ENCODE measurements around the gene MTG2.

Gene MTG2

DNA sequence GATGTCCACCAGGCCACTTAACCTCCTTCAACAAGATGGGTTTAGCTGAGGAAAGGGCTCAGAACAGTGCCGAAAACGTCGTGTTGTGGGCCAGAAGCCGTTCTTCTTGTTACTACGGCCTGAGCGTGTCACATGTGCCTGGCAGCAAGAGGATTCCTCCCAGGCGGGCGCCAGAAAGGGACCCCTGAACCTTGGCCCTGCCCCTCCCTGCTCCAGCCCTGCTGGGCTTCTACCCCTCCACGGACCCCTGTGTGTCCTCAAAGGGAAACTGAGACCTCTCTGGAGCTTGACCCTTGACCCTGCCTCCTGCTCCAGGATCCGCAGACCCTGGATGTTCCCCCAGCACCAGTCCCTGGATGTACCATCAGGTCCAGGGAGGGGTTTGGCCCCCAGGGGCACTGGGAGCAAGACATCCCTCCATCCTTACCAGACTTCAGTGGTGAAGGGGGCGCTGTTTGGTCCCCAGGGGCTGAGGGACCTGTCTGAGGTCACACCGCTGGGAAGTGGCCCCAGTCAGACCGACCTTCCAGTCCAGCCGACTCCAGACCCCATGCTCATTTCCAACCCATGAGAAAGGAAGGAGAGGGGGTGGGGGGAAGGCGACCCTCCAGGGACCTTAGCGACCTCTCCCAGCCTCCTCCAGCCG lies 27.1 kb downstream of the MTG2 start:
- Histone ChIP-seq H3K27me3 (ENCODE audit: control insufficient read depth, insufficient read depth, low read length) (no peaks in the 10 kb centered on the region), H3K27ac (ENCODE audit: low read depth, low read length) (no peak overlapping the region), H3K9me3 (ENCODE audit: control insufficient read depth, insufficient read depth, low read length) (no peaks in the 10 kb centered on the region), H3K9ac (ENCODE audit: low read depth, low read length) (no peak overlapping the region), H3K36me3 (ENCODE audit: control insufficient read depth, insufficient read depth, low read length) (no peaks in the 10 kb centered on the region), H3K4me1 (ENCODE audit: control insufficient read depth, insufficient read depth, low read length) (no peaks in the 10 kb centered on the region; the same call in 1 of the 2 replicates), H3K4me3 (ENCODE audit: low read depth, low read length) (no peak overlapping the region)

DNA sequence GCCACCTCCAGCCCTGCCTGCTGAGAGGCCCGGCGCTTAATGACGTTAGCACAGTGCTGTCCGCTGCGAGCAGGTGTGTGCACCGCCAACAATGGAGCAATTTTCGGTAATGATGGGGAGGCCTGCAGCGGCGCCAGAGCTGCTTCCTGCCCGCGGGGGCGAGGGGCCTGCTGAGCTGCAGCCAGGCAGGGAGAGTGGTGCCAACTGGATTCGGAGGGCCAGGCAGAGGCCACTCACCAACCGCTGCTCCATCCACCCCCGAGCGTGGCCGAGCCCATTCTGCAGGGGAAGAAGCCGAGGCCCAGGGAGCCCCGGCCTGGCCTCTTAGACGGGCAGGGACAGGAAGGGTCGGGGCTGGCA lies 27.6 kb downstream of the MTG2 start:
- H3K4me1 ChIP-seq (ENCODE audit: control insufficient read depth, insufficient read depth, low read length): no peaks in the 10 kb centered on the region; the same call in 1 of the 2 replicates
- H3K27ac ChIP-seq (ENCODE audit: low read depth, low read length): no peak overlapping the region
- no peak overlapping the region for H3K9ac ChIP-seq (ENCODE audit: low read depth, low read length)
- no peaks in the 10 kb centered on the region for H3K36me3 ChIP-seq (ENCODE audit: control insufficient read depth, insufficient read depth, low read length)
- H3K9me3 ChIP-seq (ENCODE audit: control insufficient read depth, insufficient read depth, low read length): no peaks in the 10 kb centered on the region
- H3K4me3 ChIP-seq (ENCODE audit: low read depth, low read length): no peak overlapping the region
- H3K27me3 ChIP-seq (ENCODE audit: control insufficient read depth, insufficient read depth, low read length): no peaks in the 10 kb centered on the region

DNA sequence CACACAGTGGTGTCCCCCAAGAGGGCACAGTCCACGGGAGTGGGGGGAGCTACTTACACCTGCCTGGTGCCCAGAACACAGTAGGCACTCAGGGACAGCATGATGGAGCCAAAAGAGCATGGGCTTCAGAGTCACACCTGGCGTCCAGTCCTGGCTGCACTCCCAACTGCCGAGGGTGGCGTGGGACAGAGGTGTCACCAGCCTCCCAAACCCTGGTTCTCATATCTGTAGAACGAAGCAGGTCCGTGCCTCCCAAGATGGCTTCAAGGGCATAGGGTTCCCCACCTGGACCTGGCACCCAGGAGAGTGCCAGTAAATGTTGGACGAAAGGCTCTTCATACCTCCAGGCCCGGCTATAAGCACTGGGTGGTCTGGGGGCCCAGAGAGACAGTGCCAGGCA lies 28.4 kb downstream of the MTG2 start:
- no peaks in the 10 kb centered on the region for H3K36me3 ChIP-seq (ENCODE audit: control insufficient read depth, insufficient read depth, low read length)
- H3K4me1 ChIP-seq (ENCODE audit: control insufficient read depth, insufficient read depth, low read length): no peaks in the 10 kb centered on the region; the same call in 1 of the 2 replicates
- no peaks in the 10 kb centered on the region for H3K9me3 ChIP-seq (ENCODE audit: control insufficient read depth, insufficient read depth, low read length)
- no peak overlapping the region for H3K4me3 ChIP-seq (ENCODE audit: low read depth, low read length)
- no peak overlapping the region for H3K27ac ChIP-seq (ENCODE audit: low read depth, low read length)
- no peak overlapping the region for H3K9ac ChIP-seq (ENCODE audit: low read depth, low read length)
- no peaks in the 10 kb centered on the region for H3K27me3 ChIP-seq (ENCODE audit: control insufficient read depth, insufficient read depth, low read length)

DNA sequence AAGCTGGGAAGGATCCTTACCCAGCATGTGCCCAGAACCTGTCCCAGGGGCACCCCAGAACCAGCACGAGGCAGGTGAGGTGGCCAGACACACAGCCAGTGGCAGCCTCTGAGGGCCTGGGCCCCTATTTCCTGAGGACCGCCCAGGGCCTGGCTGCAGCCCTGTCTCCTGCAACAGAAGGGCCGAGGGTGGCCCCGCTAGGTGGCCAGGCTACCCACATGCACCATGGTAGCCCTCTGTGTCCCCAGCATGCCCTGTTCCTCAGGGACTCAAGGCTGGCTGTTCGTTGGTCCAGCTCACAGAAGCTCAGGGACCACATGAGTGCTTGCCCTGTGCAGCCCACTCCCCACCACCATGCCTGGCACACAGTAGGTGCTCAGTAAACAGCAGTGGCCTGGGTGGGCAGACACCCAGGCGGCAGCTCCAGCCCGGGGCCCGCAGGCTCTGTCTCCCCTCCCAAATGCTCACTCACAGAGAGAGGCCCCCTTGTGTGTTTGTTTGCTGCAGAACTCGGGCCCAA lies 29.0 kb downstream of the MTG2 start:
- H3K27me3 ChIP-seq (ENCODE audit: control insufficient read depth, insufficient read depth, low read length): peaks cover 3% of the 10 kb centered on the region; the same call in 1 of the 2 replicates
- H3K36me3 ChIP-seq (ENCODE audit: control insufficient read depth, insufficient read depth, low read length): no peaks in the 10 kb centered on the region
- H3K4me3 ChIP-seq (ENCODE audit: low read depth, low read length): no peak overlapping the region
- no peaks in the 10 kb centered on the region for H3K9me3 ChIP-seq (ENCODE audit: control insufficient read depth, insufficient read depth, low read length)
- no peak overlapping the region for H3K27ac ChIP-seq (ENCODE audit: low read depth, low read length)
- H3K9ac ChIP-seq (ENCODE audit: low read depth, low read length): no peak overlapping the region
- no peaks in the 10 kb centered on the region; the same call in 1 of the 2 replicates for H3K4me1 ChIP-seq (ENCODE audit: control insufficient read depth, insufficient read depth, low read length)

DNA sequence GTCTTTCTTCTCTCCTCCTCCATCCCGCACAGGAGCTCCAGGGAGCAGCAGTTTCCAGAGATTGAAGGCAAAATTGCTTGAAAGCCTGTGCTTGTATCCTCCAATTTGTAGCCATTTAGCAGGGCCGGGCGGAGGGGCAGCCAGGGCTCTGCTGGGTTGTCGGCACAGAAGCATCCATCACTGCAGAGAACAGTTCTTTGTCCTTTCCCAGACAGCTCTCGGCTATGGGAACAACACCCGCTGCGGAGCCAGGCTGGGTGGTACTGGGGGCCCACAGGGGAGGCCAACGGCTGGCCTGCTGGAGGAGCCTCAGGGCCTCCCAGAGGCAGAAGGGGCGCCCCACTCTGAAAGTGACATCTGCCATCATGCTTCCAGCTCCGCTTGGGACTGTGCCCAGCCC lies 29.5 kb downstream of the MTG2 start:
- Histone ChIP-seq H3K9ac (ENCODE audit: low read depth, low read length) (no peak overlapping the region), H3K27ac (ENCODE audit: low read depth, low read length) (no peak overlapping the region), H3K4me3 (ENCODE audit: low read depth, low read length) (no peak overlapping the region), H3K9me3 (ENCODE audit: control insufficient read depth, insufficient read depth, low read length) (no peaks in the 10 kb centered on the region), H3K36me3 (ENCODE audit: control insufficient read depth, insufficient read depth, low read length) (no peaks in the 10 kb centered on the region), H3K27me3 (ENCODE audit: control insufficient read depth, insufficient read depth, low read length) (peaks cover 7% of the 10 kb centered on the region), H3K4me1 (ENCODE audit: control insufficient read depth, insufficient read depth, low read length) (no peaks in the 10 kb centered on the region; the same call in 1 of the 2 replicates)

DNA sequence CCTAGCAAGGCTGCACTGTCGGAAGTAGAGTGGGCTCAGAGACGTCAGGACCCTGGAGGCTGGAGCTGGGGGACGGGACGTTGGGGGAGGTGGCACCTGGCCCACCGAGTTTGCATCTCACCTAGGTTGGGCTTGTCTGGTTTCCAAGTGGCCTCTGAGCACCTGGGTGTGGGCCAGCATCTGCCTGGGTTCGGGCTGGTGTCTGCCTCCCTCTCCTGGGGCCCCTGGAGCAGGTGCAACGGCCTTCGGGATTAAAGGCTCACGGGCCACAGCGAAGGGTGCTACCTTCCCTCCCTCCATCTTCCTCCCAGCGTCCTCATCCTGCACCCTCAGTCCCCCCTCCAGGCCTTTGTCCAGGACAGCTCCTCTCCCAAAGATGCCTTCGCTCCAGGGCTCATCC lies 31.2 kb downstream of the MTG2 start:
- Histone ChIP-seq H3K4me3 (ENCODE audit: low read depth, low read length) (no peak overlapping the region), H3K4me1 (ENCODE audit: control insufficient read depth, insufficient read depth, low read length) (peaks cover 5% of the 10 kb centered on the region; the same call in 1 of the 2 replicates), H3K27me3 (ENCODE audit: control insufficient read depth, insufficient read depth, low read length) (peaks cover 25% of the 10 kb centered on the region), H3K9ac (ENCODE audit: low read depth, low read length) (no peak overlapping the region), H3K9me3 (ENCODE audit: control insufficient read depth, insufficient read depth, low read length) (no peaks in the 10 kb centered on the region), H3K36me3 (ENCODE audit: control insufficient read depth, insufficient read depth, low read length) (no peaks in the 10 kb centered on the region), H3K27ac (ENCODE audit: low read depth, low read length) (no peak overlapping the region)

DNA sequence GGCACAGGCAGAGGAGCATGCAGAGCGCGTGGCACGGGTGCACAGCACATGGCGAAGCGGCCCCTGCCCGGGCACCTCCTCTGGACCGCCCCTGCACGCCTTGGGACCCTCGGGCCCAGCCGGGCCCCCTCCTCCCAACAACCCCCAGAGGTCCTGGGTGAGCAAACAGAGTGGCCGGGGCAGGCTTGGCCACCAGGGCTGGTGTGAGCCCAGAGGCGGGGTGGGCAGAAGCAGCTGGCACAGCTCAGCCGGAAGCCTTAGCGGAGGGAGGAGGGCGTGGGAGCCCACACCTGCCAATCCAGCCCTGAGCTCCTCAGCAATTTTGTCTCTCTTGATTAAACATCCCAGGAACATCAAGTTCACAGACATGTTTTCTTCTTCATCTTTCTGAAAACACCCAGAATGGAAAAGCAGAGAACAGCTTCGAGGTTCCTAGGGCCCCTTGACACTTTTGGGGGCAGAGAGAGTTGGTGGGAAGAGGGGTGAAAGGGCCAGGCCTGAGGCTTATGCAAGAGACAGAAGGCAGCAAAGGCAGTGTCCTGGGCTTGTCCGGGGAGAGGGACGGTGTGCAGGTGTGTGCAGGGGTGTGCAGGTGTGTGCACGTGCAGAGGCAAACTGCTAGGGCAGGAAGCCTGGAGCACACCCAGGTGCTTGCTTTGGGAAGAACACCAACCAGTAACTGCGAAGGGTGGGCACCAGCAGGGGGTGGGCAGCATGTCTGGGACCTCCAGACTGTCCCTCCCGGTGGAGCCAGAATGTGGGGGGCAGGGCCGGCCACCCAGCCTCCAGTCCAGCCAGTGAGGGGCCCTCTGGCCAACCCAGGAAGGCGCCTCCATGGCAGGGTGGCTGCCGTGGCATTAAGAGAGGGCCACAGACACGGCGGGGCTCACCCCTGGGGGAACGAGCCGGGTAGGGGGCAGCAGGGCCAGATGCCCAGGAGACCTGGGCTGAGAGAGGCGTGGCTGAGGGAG lies 32.5 kb downstream of the MTG2 start:
- no peaks in the 10 kb centered on the region for H3K9me3 ChIP-seq (ENCODE audit: control insufficient read depth, insufficient read depth, low read length)
- H3K4me1 ChIP-seq (ENCODE audit: control insufficient read depth, insufficient read depth, low read length): peaks cover 9% of the 10 kb centered on the region; the same call in 1 of the 2 replicates
- no peak overlapping the region for H3K4me3 ChIP-seq (ENCODE audit: low read depth, low read length)
- H3K36me3 ChIP-seq (ENCODE audit: control insufficient read depth, insufficient read depth, low read length): no peaks in the 10 kb centered on the region
- H3K9ac ChIP-seq (ENCODE audit: low read depth, low read length): no peak overlapping the region
- no peak overlapping the region for H3K27ac ChIP-seq (ENCODE audit: low read depth, low read length)
- H3K27me3 ChIP-seq (ENCODE audit: control insufficient read depth, insufficient read depth, low read length): peaks cover 32% of the 10 kb centered on the region

DNA sequence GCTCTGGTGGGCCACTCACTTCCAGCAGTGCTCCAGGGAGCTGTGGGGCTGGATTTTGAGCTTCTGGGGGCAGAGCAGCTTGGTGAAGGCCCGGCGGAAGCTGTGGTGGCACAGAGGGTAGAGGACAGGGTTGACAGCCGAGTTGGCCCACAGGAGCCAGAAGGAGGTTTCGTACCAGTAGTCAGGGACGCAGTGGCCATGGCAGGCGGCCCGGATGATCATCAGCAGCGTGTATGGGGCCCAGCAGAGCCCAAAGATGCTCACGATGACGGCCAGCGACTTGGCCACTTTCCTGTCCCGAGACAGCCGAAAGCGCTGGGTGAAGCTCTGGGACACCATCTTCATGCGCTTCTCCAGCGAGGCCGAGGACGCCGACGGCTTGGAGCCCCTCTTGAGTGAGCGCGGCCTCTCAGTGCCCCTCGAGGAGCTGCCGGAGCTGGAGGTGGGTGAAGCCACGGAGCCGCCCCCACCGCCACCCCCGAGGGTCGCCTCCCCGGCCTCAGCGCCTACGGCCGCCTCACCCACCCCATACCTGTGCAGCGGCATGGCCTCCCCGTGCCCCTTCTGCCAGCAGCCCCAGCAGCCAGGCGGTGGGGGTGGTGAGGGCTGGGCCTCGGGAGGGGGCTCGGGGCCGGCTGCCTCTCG lies 33.3 kb downstream of the MTG2 start:
- Histone ChIP-seq H3K4me3 (ENCODE audit: low read depth, low read length) (no peak overlapping the region), H3K9me3 (ENCODE audit: control insufficient read depth, insufficient read depth, low read length) (no peaks in the 10 kb centered on the region), H3K4me1 (ENCODE audit: control insufficient read depth, insufficient read depth, low read length) (peaks cover 9% of the 10 kb centered on the region; the same call in 1 of the 2 replicates), H3K9ac (ENCODE audit: low read depth, low read length) (no peak overlapping the region), H3K27ac (ENCODE audit: low read depth, low read length) (no peak overlapping the region), H3K36me3 (ENCODE audit: control insufficient read depth, insufficient read depth, low read length) (no peaks in the 10 kb centered on the region), H3K27me3 (ENCODE audit: control insufficient read depth, insufficient read depth, low read length) (peaks cover 40% of the 10 kb centered on the region)

DNA sequence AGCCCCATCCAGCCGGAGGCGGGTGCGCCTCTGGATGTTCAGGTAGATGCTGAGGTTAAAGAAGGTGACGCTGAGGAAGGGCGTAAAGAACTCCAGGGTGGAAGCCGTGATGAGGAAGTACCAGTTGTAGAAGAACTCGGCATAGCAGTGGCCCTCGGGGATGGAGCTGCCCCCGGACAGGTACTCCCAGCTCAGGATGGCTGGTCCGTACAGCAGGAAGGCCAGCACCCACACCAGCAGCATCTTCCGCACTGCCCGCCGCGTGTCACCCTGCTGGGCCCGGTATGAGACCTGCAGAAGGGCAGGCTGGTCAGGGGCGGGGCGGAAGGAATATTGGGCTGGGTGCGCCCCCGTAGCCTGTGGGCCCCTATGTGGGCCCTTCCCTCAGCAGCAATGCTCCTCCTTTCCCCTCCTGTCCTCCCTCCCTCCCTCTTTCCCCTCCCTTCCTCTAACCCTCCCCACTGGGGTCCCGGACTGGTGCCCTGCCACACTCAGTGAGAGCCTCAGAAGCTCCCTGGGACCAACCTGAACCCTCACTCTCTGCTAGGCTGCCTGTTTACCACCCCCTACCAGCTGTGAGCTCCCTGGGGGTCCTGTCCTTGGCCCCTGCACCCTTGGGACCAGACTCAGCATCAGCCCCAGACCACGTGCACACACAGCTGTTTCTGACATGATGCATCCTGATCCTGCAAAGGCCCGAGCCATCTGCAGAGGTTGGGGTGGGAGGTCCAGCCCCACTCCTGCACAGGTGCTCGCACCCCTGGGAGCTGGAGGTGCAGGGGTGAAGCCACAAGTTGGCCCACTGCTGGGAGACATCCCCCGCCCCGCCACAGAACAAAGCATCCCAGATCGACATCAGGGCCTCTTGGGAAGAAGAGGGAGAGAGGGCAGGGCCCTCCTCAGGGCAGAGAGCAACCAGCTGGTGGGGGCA lies 34.1 kb downstream of the MTG2 start:
- H3K9ac ChIP-seq (ENCODE audit: low read depth, low read length): no peak overlapping the region
- no peaks in the 10 kb centered on the region for H3K36me3 ChIP-seq (ENCODE audit: control insufficient read depth, insufficient read depth, low read length)
- H3K4me1 ChIP-seq (ENCODE audit: control insufficient read depth, insufficient read depth, low read length): peaks cover 12% of the 10 kb centered on the region; the same call in 1 of the 2 replicates
- H3K4me3 ChIP-seq (ENCODE audit: low read depth, low read length): no peak overlapping the region
- H3K9me3 ChIP-seq (ENCODE audit: control insufficient read depth, insufficient read depth, low read length): no peaks in the 10 kb centered on the region
- H3K27ac ChIP-seq (ENCODE audit: low read depth, low read length): no peak overlapping the region
- peaks cover 48% of the 10 kb centered on the region for H3K27me3 ChIP-seq (ENCODE audit: control insufficient read depth, insufficient read depth, low read length)

Data from HUES48 (cell line).